ENCODE measurements around the gene B3GAT3. TPM values are rescaled to one million over a fixed set of nuclear protein-coding genes. Genes with fewer than 3 reads are reported as not detected.
"Not testable (repeated sequence)": the region's sequence is repeated elsewhere in the genome, so short reads cannot be mapped to it uniquely, and the experiment has no call there.

B3GAT3 gene
- total RNA-seq, 2 experiments from 2014 or later = 76.1 to 87.0 TPM

- Mint-ChIP-seq H3K36me3 (peaks cover 31% of the 10 kb centered on the region), H3K4me1 (peaks cover 4% of the 10 kb centered on the region), H3K4me3 (no peak overlapping the region), H3K27ac (peak overlapping the region; percentile 66), H3K27me3 (no peaks in the 10 kb centered on the region), H3K9me3 (no peaks in the 10 kb centered on the region)
- DNase-seq (no peak), ATAC-seq (ENCODE audit: low read depth) (peak; percentile 40)
- POLR2A ChIA-PET = interaction anchor here (1.3 kb wide), 1 partner anchor 37 kb away, joined by 3 read pairs; the partner anchor contains the start of genes C11orf98 and CSKMT
Measured at GRCh38 chr11:62627713-62628112, 5.9 kb upstream of the B3GAT3 start.

GRCh38 chr11:62622476-62623089, 797 bp upstream of the B3GAT3 start:
- no peak for ATAC-seq (ENCODE audit: low read depth)
- H3K36me3 Mint-ChIP-seq = peaks cover 18% of the 10 kb centered on the region

DNA sequence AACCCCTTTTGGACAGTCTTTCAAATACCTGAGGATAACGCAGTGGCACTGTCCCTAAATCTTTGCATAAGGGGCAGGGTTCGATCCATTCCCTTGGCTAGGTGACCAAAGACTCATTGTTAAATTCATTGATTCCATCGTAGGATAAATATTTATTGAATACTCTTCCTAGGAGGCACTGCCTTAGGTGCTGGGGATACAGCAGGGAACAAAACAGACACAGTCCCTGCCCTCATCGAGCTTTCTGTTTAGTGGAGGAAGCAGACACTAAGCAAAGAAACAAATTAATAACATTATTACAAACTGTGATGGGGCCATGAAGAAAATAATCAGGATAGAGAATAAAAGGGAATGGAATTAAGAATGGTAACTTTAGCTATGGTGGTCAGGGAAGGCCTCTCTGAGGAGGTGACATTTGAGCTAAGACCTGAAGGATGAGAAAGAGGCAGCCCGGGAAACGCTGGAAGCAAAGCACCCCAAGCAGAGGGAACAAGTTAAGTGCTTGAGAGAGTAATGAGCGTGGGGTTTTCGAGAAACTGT, 689 bp downstream of the B3GAT3 start:
- Mint-ChIP-seq H3K9me3 (no peaks in the 10 kb centered on the region), H3K4me1 (peaks cover 24% of the 10 kb centered on the region), H3K36me3 (peaks cover 21% of the 10 kb centered on the region), H3K27me3 (no peaks in the 10 kb centered on the region), H3K27ac (peak overlapping the region; percentile 99), H3K4me3 (peak overlapping the region; percentile 93)
- DNase-seq (no peak), ATAC-seq (ENCODE audit: low read depth) (no peak)
- POLR2A ChIA-PET = interaction anchor here (0.6 to 5.8 kb wide), 23 partner anchors 9 to 248 kb away, joined by 3 to 48 read pairs (median 9); partner anchors contain the start of genes C11orf98, CSKMT, EML3 and GANAB

More at GRCh38 chr11:62622476-62623089, 797 bp upstream of the B3GAT3 start:
- no peaks in the 10 kb centered on the region for H3K27me3 Mint-ChIP-seq
- H3K4me3 Mint-ChIP-seq = peak overlapping the region; percentile 76
- peaks cover 24% of the 10 kb centered on the region for H3K4me1 Mint-ChIP-seq
- H3K27ac Mint-ChIP-seq = peak overlapping the region; percentile 91
- no peaks in the 10 kb centered on the region for H3K9me3 Mint-ChIP-seq
- DNase-seq = no peak
- POLR2A ChIA-PET = interaction anchor here (0.7 to 5.8 kb wide), 25 partner anchors 9 to 259 kb away, joined by 3 to 48 read pairs (median 7); partner anchors contain the start of genes C11orf98, CSKMT, EEF1G and EML3

DNA sequence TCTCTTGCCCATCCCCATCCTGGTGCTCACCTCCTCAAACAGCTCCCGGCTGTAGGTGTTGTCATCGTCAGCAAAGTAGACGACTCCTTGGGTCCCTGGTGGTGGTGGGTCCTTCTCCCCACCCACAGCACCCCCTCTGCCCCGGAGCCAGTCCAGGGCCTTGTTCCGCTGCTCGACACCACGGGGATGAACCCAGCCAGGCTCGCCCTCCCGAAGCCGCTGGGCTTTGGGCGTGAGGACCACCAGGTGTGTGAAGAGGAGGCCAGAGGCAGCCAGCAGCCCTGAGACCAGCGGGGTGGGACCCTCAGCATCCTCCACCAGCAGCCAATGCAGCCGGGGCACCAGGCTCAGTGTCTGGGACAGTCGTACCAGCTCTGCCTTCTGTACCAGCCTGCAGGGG, 4.8 kb downstream of the B3GAT3 start:
- Mint-ChIP-seq H3K36me3 (peaks cover 16% of the 10 kb centered on the region), H3K4me1 (peaks cover 32% of the 10 kb centered on the region)
- DNase-seq; H3K9me3 Mint-ChIP-seq; ATAC-seq (ENCODE audit: low read depth); H3K27me3 Mint-ChIP-seq; H3K27ac Mint-ChIP-seq; H3K4me3 Mint-ChIP-seq: not testable (repeated sequence)
- POLR2A ChIA-PET = interaction anchor here (0.7 kb wide), 1 partner anchor 21 kb away, joined by 4 read pairs; no protein-coding TSS in a partner anchor

DNA sequence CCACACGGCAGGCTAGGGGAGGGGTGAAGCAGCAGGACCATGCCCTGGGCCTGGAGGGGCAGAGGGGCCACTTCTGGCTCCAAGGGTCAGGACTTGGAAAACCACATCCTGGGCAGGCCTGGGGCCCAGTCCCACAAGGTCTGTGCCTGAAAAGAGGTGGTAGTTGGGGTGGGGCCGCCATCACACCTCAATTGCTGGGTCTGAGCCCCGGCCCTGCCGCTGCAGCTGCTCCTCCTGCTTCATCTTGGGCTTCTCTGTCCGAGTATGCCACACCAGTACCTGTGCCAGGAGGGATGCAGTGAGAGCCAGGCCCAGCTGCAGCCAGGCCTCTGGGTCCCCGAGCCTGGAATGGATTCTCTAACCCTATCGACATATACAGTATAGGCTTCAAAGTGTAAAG, 6.3 kb downstream of the B3GAT3 start:
- POLR2A ChIA-PET = interaction anchor here (1.1 kb wide), 1 partner anchor 25 kb away, joined by 6 read pairs; no protein-coding TSS in a partner anchor
- ATAC-seq (ENCODE audit: low read depth) = no peak
- peaks cover 11% of the 10 kb centered on the region for H3K36me3 Mint-ChIP-seq
- H3K9me3 Mint-ChIP-seq = no peaks in the 10 kb centered on the region
- peaks cover 30% of the 10 kb centered on the region for H3K4me1 Mint-ChIP-seq
- no peak for DNase-seq
- no peak overlapping the region for H3K4me3 Mint-ChIP-seq
- H3K27ac Mint-ChIP-seq = no peak overlapping the region
- H3K27me3 Mint-ChIP-seq = no peaks in the 10 kb centered on the region

DNA sequence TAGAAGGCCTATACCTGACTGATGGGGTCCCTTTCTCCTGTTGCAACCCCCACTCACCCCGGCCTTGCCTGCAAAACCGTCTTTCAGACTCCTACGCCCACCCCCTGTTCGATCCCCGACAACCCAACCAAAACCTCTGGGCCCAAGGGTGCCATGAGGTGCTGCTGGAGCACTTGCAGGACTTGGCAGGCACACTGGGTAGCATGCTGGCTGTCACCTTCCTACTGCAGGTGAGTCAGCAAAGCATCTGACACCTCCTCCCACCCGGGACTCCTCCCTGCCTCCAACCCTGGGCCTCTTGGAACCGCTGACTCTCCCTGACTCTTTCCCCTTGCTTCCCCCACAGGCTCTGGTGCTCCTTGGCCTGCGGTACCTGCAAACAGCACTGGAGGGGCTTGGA, 7.5 kb downstream of the B3GAT3 start:
- Mint-ChIP-seq H3K4me1 (peaks cover 36% of the 10 kb centered on the region), H3K27ac (peak overlapping the region; percentile 84), H3K4me3 (no peak overlapping the region), H3K36me3 (peaks cover 11% of the 10 kb centered on the region), H3K27me3 (no peaks in the 10 kb centered on the region), H3K9me3 (no peaks in the 10 kb centered on the region)
- no peak for DNase-seq
- POLR2A ChIA-PET = interaction anchor here (1.7 to 5.0 kb wide), 5 partner anchors 7 to 58 kb away, joined by 6 to 50 read pairs (median 30); partner anchors contain the start of genes B3GAT3, C11orf98, CSKMT and INTS5
- no peak for ATAC-seq (ENCODE audit: low read depth)

GRCh38 chr11:62613291-62613778, 8.5 kb downstream of the B3GAT3 start:
- H3K4me1 Mint-ChIP-seq = peaks cover 37% of the 10 kb centered on the region
- peak overlapping the region; percentile 79 for H3K27ac Mint-ChIP-seq
- peaks cover 11% of the 10 kb centered on the region for H3K36me3 Mint-ChIP-seq

DNA sequence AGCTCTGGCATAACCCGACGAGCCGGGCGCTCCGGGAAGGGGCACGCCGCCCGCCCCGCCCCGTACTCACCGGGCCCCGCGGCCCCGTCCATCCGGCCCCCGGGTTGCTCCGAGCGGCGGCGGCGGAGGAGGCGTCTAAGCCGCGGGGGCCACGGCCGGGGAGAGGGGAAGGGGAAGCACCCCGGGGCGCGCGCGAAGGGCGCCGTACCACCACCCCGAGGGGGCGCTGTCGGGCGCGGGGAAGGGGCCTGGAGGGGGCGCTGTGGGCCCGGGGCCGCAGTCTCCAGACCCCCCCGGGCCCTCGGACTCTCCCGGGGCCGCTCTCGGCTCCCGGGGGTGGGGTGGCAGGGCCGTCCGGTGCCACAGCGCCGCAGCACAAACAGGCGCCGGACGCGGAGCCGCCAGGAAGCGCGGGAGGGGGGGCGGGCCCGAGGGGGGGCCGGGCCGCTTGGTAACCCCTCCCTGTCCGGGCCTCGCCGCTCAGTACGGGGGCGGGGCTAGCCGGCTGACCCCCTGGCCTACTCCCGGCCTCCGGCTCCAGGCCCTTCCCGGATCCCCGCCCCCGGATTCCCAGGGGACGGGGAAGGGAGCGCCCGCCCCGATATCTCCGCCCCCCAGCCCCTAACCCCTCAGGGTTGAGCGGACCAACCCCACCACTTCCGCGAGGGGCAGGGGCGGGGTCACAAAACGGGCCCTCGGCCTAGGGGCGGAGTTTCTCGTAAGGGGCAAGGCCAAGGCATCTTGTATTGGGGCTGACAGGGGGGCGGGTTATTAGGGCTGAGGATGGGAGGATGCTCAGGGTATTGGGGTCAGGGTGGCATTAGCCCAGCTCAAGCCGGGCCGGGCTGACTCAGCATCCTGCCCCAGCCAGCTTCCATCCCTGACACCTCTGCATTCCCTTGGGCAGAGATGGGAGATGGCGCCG, 9.2 kb downstream of the B3GAT3 start, which contains the start of the genes EML3 and ROM1:
Gene EML3, minus strand, starts transcription at position 410 of the 925 bp plus-strand sequence. Its CDS starts 318 bp downstream, at position 92.
Gene ROM1, plus strand, starts transcription at position 892 of the 925 bp plus-strand sequence. Its CDS starts 25 bp downstream, at position 917.
- DNase-seq (peak; percentile 96), ATAC-seq (ENCODE audit: low read depth) (peak; percentile 74)
- Mint-ChIP-seq H3K27me3 (no peaks in the 10 kb centered on the region), H3K36me3 (peaks cover 13% of the 10 kb centered on the region), H3K9me3 (no peaks in the 10 kb centered on the region), H3K4me1 (peaks cover 39% of the 10 kb centered on the region), H3K27ac (peak within 1 kb of the TSS; percentile 93), H3K4me3 (peak within 1 kb of the TSS; percentile 90)
- POLR2A ChIA-PET = interaction anchor here (0.6 to 5.0 kb wide), 22 partner anchors 9 to 229 kb away, joined by 3 to 50 read pairs (median 6); partner anchors contain the start of genes B3GAT3, C11orf98, CSKMT and GANAB

More at GRCh38 chr11:62613291-62613778, 8.5 kb downstream of the B3GAT3 start:
- POLR2A ChIA-PET = interaction anchor here (1.2 to 5.0 kb wide), 11 partner anchors 8 to 103 kb away, joined by 3 to 50 read pairs (median 8); partner anchors contain the start of genes B3GAT3, C11orf98, CSKMT and GANAB
- H3K9me3 Mint-ChIP-seq = no peaks in the 10 kb centered on the region
- ATAC-seq (ENCODE audit: low read depth) (no peak), DNase-seq (no peak)
- no peaks in the 10 kb centered on the region for H3K27me3 Mint-ChIP-seq
- peak overlapping the region; percentile 60 for H3K4me3 Mint-ChIP-seq

DNA sequence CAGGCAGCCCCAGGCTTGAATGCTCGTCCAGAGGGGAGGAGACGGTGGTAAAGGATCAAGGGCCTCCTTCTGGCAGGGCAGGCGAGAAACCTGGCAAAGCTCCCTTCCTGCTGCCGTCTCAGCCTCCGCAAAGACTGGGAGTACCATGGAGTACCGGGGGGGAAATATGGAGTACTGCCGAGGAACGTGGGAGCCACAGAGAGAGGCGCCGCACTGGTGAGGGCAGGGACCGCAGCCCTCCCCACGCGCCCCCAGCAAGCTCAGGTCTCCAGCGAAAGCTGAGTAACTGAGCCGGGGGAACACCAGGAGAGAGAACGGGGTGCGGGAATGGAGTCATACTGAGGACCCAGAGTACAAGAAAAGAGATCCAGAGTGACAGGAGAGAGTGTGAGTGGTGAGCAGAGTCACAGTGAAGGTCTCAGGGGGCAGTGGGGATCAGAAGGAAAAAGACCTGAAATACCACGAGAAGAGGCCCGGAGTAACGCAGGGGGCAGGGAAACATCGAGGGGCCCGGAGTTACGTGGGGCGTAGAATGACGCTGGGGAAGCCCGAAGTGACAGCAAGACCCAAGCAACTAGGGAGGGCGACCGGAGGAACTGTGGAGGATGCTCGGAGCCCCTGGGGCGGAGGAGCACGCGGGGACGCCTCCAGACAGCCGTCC, 10.0 kb downstream of the B3GAT3 start:
- Mint-ChIP-seq H3K4me3 (peak overlapping the region; percentile 90), H3K36me3 (peaks cover 12% of the 10 kb centered on the region), H3K4me1 (peaks cover 39% of the 10 kb centered on the region), H3K27ac (peak overlapping the region; percentile 93), H3K9me3 (no peaks in the 10 kb centered on the region), H3K27me3 (no peaks in the 10 kb centered on the region)
- ATAC-seq (ENCODE audit: low read depth) (peak; percentile 41), DNase-seq (peak; percentile 61)
- POLR2A ChIA-PET = interaction anchor here (0.6 to 5.0 kb wide), 21 partner anchors 8 to 229 kb away, joined by 3 to 50 read pairs (median 6); partner anchors contain the start of genes B3GAT3, C11orf98, CSKMT and GANAB

DNA sequence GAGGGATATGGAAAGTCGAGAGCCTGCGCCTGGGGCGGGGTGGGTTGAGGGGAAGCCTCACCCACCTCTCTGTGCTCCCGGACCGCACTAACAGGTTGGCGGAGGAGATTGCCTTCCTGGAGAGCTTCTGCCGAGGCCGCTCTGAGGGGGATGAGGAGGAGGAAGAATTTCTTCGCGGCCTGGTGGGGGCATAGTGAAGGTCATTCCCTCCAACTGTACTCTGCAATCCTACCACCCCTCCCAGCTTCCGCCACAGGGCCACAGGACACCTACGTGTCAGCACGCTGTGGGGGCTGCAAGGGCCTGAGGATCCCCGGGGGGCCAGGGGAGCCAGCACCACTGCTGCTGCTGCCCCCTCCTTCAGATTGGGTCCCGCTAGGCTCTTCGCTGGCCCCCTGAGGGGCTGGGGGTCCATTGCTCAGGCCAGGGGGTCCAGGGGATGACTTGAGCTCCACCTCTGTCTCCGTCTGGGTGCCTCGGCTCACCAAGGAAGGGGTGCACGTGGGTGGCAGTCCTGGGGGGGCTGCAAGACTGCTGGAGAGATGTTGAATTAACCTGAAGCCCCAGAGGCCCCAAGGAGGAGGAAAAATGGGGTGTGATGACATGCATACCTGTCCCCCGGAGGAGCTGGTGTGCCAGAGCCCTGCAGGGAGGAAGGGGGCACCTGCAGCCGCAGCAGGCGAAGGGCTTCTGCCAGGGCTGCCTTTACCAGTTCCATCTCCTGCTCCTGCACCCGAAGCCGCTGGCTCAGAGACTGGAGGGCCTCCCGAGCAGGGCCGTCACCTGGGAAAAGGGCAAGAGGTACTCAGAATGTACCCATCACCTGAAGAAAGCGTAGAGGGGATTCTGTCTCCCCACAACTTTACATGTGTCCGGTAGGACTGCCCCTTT, 10.7 kb downstream of the B3GAT3 start:
- H3K36me3 Mint-ChIP-seq = peaks cover 15% of the 10 kb centered on the region

DNA sequence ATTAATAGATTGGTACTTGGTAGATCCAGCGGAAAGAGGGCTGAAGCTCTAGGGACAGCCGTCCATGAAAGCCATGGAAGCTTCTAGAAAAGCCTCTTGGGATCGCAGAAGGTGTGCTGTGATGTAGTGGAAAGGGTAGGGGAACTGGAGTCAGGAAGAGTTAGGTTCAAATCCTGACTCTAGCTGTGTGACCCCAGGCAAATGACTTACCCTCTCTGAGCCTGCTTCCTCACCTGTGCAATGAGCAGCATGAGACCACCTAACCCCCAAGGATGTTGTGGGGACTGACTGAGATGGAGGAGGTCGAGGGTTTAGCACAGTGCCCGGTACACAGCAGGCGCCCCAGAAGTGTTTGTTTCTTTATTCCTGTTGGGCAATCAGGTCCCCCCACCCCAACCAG, 11.4 kb downstream of the B3GAT3 start:
- Mint-ChIP-seq H3K4me1 (peaks cover 39% of the 10 kb centered on the region), H3K27ac (peak overlapping the region; percentile 93), H3K27me3 (no peaks in the 10 kb centered on the region), H3K4me3 (peak overlapping the region; percentile 90), H3K36me3 (peaks cover 16% of the 10 kb centered on the region), H3K9me3 (no peaks in the 10 kb centered on the region)
- ATAC-seq (ENCODE audit: low read depth) = no peak
- POLR2A ChIA-PET = interaction anchor here (1.0 to 5.0 kb wide), 8 partner anchors 9 to 271 kb away, joined by 3 to 50 read pairs (median 22); partner anchors contain the start of genes B3GAT3, C11orf98, CSKMT and INTS5
- DNase-seq = no peak

More for the DNA sequence above, 10.7 kb downstream of the B3GAT3 start:
- Mint-ChIP-seq H3K9me3 (no peaks in the 10 kb centered on the region), H3K27me3 (no peaks in the 10 kb centered on the region), H3K4me1 (peaks cover 39% of the 10 kb centered on the region), H3K4me3 (peak overlapping the region; percentile 90), H3K27ac (peak overlapping the region; percentile 93)
- POLR2A ChIA-PET = interaction anchor here (0.6 to 5.0 kb wide), 18 partner anchors 8 to 270 kb away, joined by 3 to 50 read pairs (median 7); partner anchors contain the start of genes B3GAT3, C11orf98, CSKMT and GANAB
- no peak for DNase-seq
- ATAC-seq (ENCODE audit: low read depth) = no peak

Data from activated naive CD8-positive, alpha-beta T cell treated with anti-CD3 and anti-CD28 coated beads, Interleukin-2, amount 10 ng/mL, durations not matched to agents 7 days and 5 days (primary cell).